Neural progenitor cell (in vitro differentiated cells): ENCODE results near the gene FRAS1. TPM values are rescaled to one million over a fixed set of nuclear protein-coding genes. Genes with fewer than 3 reads are reported as not detected.

Experiments used
- DNase-seq: peaks from one replicate; pipeline ENCODE4 v3.0.0-alpha.2; 2016; ENCODE audit warnings: low spot score
- H2AFZ ChIP-seq: fragments of 200-600 bp; sonication (generic); replicated peaks from 2 replicates; pipeline ENCODE4 v1.6.1; 2016; ENCODE audit warnings: antibody characterized with exemption
- H3F3A ChIP-seq: fragments of 200-600 bp; sonication (generic); 2 replicates; pipeline ENCODE4 v1.6.1; 2016; ENCODE audit warnings: antibody characterized with exemption, low read depth
- H3K27ac ChIP-seq: fragments of 200-600 bp; sonication (generic); 2 replicates; pipeline ENCODE4 v1.5.1; 2016; ENCODE audit warnings: mild to moderate bottlenecking
- H3K27me3 ChIP-seq: fragments of 200-600 bp; sonication (generic); 2 replicates; pipeline ENCODE4 v1.6.1; 2016; ENCODE audit warnings: mild to moderate bottlenecking, moderate library complexity
- H3K36me3 ChIP-seq: fragments of 200-600 bp; sonication (generic); 2 replicates; pipeline ENCODE4 v1.5.1; 2016
- H3K4me1 ChIP-seq: fragments of 200-600 bp; sonication (generic); 2 replicates; pipeline ENCODE4 v1.6.1; 2016; ENCODE audit warnings: mixed run types
- H3K4me2 ChIP-seq: fragments of 200-600 bp; sonication (generic); 2 replicates; pipeline ENCODE4 v1.6.1; 2016
- H3K4me3 ChIP-seq: fragments of 200-600 bp; sonication (generic); 2 replicates; pipeline ENCODE4 v1.5.1; 2016
- H3K79me2 ChIP-seq: fragments of 200-600 bp; sonication (generic); 2 replicates; pipeline ENCODE4 v1.6.1; 2016; ENCODE audit warnings: low read depth
- H3K9ac ChIP-seq: fragments of 200-600 bp; sonication (generic); 2 replicates; pipeline ENCODE4 v1.6.1; 2016
- H3K9me3 ChIP-seq: fragments of 200-600 bp; sonication (generic); 2 replicates; pipeline ENCODE4 v1.5.1; 2016; ENCODE audit warnings: low read depth
- H4K20me1 ChIP-seq: fragments of 200-600 bp; sonication (generic); 2 replicates; pipeline ENCODE4 v1.6.1; 2016; ENCODE audit warnings: low read depth
- H3K27ac Mint-ChIP-seq: 3 replicates; pipeline ENCODE4 v1.8.0; 2021; ENCODE audit warnings: mixed read lengths
- H3K27me3 Mint-ChIP-seq: 2 replicates; pipeline ENCODE4 v1.8.0; 2022; ENCODE audit warnings: low read depth, mild to moderate bottlenecking, inconsistent platforms, moderate library complexity, mixed read lengths; ENCODE audit not compliant: insufficient read depth
- H3K36me3 Mint-ChIP-seq: 3 replicates; pipeline ENCODE4 v1.8.0; 2021; ENCODE audit warnings: mixed read lengths
- H3K4me1 Mint-ChIP-seq: 3 replicates; pipeline ENCODE4 v1.8.0; 2021; ENCODE audit warnings: mixed read lengths
- H3K4me3 Mint-ChIP-seq: 3 replicates; pipeline ENCODE4 v1.8.0; 2021; ENCODE audit warnings: mild to moderate bottlenecking, moderate library complexity, mixed read lengths
- H3K9me3 Mint-ChIP-seq: 3 replicates; pipeline ENCODE4 v1.8.0; 2020; ENCODE audit warnings: mixed read lengths
- CTCF ChIP-seq: fragments of 200-600 bp; sonication (generic); IDR thresholded peaks from 2 replicates; pipeline ENCODE4 v1.5.1; 2017; ENCODE audit warnings: antibody characterized with exemption, mild to moderate bottlenecking
- EZH2 ChIP-seq: fragments of 200-600 bp; sonication (generic); IDR thresholded peaks from 2 replicates; pipeline ENCODE4 v1.6.1; 2017; ENCODE audit warnings: antibody characterized with exemption, mild to moderate bottlenecking, moderate library complexity
- EZH2phosphoT487 ChIP-seq: fragments of 200-600 bp; sonication (generic); IDR thresholded peaks from 2 replicates; pipeline ENCODE4 v1.6.1; 2017; ENCODE audit warnings: antibody characterized with exemption
- total RNA-seq: library from RNA; depleted of rRNA; stranded (reverse); fragments of >200 nt; gene quantifications from 2 replicates; pipeline ENCODE4 v1.2.3, GENCODE V29; 2015; ENCODE audit warnings: low replicate concordance

The FRAS1 gene
- total RNA-seq, 1 donor from 2014 or later: 21.3 TPM

- no peaks in the 10 kb centered on the region for H4K20me1 ChIP-seq
- Mint-ChIP-seq H3K27me3 (peaks cover 3% of the 10 kb centered on the region), H3K36me3 (peaks cover 10% of the 10 kb centered on the region), H3K27ac (no peak overlapping the region), H3K4me1 (peaks cover 7% of the 10 kb centered on the region), H3K4me3 (no peak overlapping the region), H3K9me3 (no peaks in the 10 kb centered on the region)
- H3K79me2 ChIP-seq: no peaks in the 10 kb centered on the region
- peaks cover 6% of the 10 kb centered on the region for H3K4me1 ChIP-seq
- H3K36me3 ChIP-seq: no peaks in the 10 kb centered on the region
- DNase-seq: no peak
- H3F3A ChIP-seq: no peaks in the 10 kb centered on the region
- no peak overlapping the region for H3K9ac ChIP-seq
- no peak overlapping the region for H3K4me3 ChIP-seq
- H3K27me3 ChIP-seq: no peaks in the 10 kb centered on the region
- no peaks in the 10 kb centered on the region for H3K9me3 ChIP-seq
- H3K4me2 ChIP-seq: no peak overlapping the region
- no peak overlapping the region for H3K27ac ChIP-seq
- H2AFZ ChIP-seq: no peak overlapping the region
- no peak for TF ChIP-seq EZH2
- TF ChIP-seq CTCF: no peak
- no peak for TF ChIP-seq EZH2phosphoT487
Observed at GRCh38 chr4:78481180-78481579, 424.1 kb downstream of the FRAS1 start.

GRCh38 chr4:78482281-78482680, 425.2 kb downstream of the FRAS1 start:
- Mint-ChIP-seq H3K27ac (no peak overlapping the region), H3K9me3 (no peaks in the 10 kb centered on the region), H3K4me3 (no peak overlapping the region), H3K4me1 (peaks cover 9% of the 10 kb centered on the region), H3K36me3 (peaks cover 10% of the 10 kb centered on the region), H3K27me3 (peaks cover 3% of the 10 kb centered on the region)
- no peaks in the 10 kb centered on the region for H3K27me3 ChIP-seq
- no peaks in the 10 kb centered on the region for H3K79me2 ChIP-seq
- no peaks in the 10 kb centered on the region for H3F3A ChIP-seq
- H3K4me2 ChIP-seq: no peak overlapping the region
- DNase-seq: no peak
- TF ChIP-seq EZH2phosphoT487: no peak
- TF ChIP-seq CTCF: no peak
- no peak for TF ChIP-seq EZH2
- no peak overlapping the region for H3K27ac ChIP-seq
- no peaks in the 10 kb centered on the region for H3K9me3 ChIP-seq
- H2AFZ ChIP-seq: no peak overlapping the region
- H3K36me3 ChIP-seq: no peaks in the 10 kb centered on the region
- peaks cover 8% of the 10 kb centered on the region for H3K4me1 ChIP-seq
- no peak overlapping the region for H3K9ac ChIP-seq
- H4K20me1 ChIP-seq: no peaks in the 10 kb centered on the region
- no peak overlapping the region for H3K4me3 ChIP-seq

GRCh38 chr4:78483811-78484210, 426.7 kb downstream of the FRAS1 start:
- Histone ChIP-seq H3K27ac (no peak overlapping the region), H2AFZ (no peak overlapping the region), H3K4me3 (no peak overlapping the region), H3K4me1 (peaks cover 8% of the 10 kb centered on the region), H3K4me2 (no peak overlapping the region), H3F3A (no peaks in the 10 kb centered on the region), H3K36me3 (no peaks in the 10 kb centered on the region), H4K20me1 (no peaks in the 10 kb centered on the region), H3K9ac (no peak overlapping the region), H3K27me3 (no peaks in the 10 kb centered on the region), H3K79me2 (no peaks in the 10 kb centered on the region), H3K9me3 (no peaks in the 10 kb centered on the region)
- Mint-ChIP-seq H3K9me3 (no peaks in the 10 kb centered on the region), H3K36me3 (peaks cover 7% of the 10 kb centered on the region), H3K4me3 (no peak overlapping the region), H3K27ac (no peak overlapping the region), H3K4me1 (peaks cover 9% of the 10 kb centered on the region), H3K27me3 (peaks cover 3% of the 10 kb centered on the region)
- DNase-seq: no peak
- no peak for TF ChIP-seq EZH2phosphoT487

- Mint-ChIP-seq H3K27ac (no peak overlapping the region), H3K4me1 (peaks cover 9% of the 10 kb centered on the region), H3K36me3 (peaks cover 9% of the 10 kb centered on the region), H3K9me3 (no peaks in the 10 kb centered on the region), H3K4me3 (no peak overlapping the region), H3K27me3 (peaks cover 3% of the 10 kb centered on the region)
- no peaks in the 10 kb centered on the region for H3K9me3 ChIP-seq
- TF ChIP-seq EZH2 (no peak), CTCF (no peak), EZH2phosphoT487 (no peak)
- H3K79me2 ChIP-seq: no peaks in the 10 kb centered on the region
- H3K36me3 ChIP-seq: no peaks in the 10 kb centered on the region
- H2AFZ ChIP-seq: no peak overlapping the region
- no peak overlapping the region for H3K9ac ChIP-seq
- H3K4me1 ChIP-seq: peaks cover 8% of the 10 kb centered on the region
- H3F3A ChIP-seq: no peaks in the 10 kb centered on the region
- no peak overlapping the region for H3K4me2 ChIP-seq
- H3K27ac ChIP-seq: no peak overlapping the region
- H3K27me3 ChIP-seq: no peaks in the 10 kb centered on the region
- no peak overlapping the region for H3K4me3 ChIP-seq
- DNase-seq: no peak
- H4K20me1 ChIP-seq: no peaks in the 10 kb centered on the region
Observed at GRCh38 chr4:78484574-78484973, 427.5 kb downstream of the FRAS1 start.
